GM18502 (cell line): ENCODE data around the gene USP48.

Source experiments
- ATAC-seq: cut with Tn5 transposase; IDR thresholded peaks from one replicate; pipeline ENCODE4 v1.9.1; 2021; ENCODE audit warnings: mild to moderate bottlenecking; ENCODE audit not compliant: unreplicated experiment, poor library complexity

The USP48 gene

DNA sequence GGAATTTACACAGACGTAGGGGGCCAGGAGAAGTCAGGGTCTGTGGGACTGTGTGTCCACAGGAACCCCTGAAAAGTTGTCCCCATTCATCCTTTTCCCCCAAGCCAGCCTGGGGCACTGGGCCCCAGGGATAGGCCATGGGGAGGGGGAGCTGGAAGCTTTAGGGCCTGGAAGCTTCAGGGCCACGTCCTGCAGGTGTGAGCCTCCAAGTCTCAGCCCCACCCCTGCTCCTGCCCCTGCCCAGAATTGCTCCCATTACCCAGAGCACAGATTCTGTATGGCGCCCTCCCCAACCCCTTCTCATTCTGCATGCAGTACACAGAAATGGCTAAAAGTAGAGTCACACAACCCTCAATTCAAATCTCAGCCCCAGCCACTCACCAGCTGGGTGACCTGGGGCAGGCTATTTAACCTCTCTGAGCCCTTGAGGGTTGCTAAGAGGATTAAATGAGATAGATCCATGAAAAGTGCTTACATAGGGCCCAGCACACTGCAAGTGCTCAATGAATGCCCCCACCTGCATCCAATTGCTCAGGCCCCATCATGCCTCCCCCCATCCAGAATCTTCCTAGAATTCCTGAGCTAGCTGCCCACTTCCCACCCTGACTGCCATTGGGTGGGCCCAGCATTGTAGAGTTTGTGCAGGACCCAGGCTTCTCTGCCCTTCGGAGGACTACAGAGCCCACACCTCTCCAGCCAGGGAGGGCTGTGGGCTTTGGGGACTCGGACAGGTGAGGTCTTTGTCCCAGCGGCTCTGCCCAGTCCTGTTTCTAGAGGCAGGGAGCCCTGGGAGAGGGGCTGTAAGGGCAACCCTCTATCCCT, 120.3 kb downstream of the USP48 start:
- ATAC-seq, result no peak

DNA sequence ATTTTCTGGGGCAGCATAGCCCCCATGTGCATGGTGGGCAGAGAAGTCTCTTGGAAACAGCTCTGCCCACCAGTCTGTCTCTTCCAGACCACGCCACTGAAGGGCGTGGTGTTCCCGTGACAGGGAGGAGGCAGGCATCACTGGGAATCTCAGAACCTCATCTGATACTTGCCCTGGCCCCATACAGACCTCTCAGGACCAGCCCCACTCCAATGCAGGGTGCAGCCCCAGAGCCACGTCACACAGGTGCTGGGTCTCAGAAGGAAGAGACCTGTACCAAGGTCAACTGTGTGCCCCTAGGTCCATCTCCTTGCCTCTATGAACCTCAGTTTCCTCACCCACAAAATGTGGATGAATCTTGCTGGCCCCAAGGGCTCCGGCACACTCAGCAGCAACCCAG, 121.1 kb downstream of the USP48 start:
- no peak for ATAC-seq

DNA sequence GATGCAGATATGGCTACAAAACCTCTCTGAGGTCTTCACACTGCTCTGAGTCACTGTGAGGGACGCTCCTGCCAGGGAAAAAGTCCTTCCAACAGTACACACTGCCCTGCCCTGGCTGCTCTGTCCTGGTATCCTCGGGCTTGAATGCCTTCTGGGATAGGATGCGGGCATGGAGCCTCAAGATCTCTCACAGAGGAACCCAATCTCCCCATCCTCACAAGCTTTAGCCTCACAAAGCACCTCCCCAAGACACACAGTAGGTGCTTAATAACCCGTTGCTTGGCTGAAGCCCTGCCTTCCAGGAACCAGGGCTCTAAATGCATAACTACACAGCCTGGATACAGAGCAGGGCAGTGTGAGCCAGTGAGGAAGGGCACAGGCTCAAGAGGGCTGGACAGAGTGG, 123.0 kb downstream of the USP48 start:
- ATAC-seq, result no peak

DNA sequence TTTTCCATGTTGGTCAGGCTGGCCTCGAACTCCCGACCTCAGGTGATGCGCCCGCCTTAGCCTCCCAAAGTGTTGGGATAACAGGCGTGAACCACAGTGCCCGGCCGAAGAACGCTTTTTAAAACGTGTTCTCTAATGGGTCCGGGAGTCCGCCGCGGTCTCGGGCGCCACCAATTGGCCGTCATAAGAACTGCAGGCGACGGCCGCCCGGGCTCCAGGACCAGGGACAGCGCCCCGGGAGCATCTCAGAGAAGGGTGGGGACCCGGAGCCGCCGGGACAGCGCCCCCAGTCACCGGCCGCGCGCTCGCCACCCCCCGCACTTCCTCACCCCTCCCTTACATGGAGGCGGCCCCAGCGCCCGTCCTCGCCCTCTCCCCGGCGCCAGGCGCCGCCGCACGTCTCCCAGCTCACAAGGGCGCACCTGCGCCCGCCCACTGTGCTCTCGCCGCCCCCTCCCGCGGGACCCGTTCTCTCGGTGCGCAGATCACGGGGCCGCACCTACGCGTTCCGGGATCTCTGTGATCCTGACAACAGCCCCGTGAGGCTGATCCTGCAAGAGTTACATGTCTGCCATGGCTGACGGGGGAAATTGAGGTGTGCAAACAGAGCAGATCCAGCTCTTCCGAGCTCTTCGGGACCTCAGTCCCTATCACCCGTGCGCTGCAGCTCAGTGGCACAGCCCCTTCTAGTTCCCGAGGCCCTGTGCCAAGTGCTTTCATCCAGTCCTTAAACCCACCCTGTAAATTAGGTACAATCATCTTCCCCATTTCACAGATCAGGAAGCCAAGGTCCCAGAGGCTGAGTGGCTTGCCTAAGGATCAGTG, 123.6 kb downstream of the USP48 start:
- ATAC-seq, result no peak

DNA sequence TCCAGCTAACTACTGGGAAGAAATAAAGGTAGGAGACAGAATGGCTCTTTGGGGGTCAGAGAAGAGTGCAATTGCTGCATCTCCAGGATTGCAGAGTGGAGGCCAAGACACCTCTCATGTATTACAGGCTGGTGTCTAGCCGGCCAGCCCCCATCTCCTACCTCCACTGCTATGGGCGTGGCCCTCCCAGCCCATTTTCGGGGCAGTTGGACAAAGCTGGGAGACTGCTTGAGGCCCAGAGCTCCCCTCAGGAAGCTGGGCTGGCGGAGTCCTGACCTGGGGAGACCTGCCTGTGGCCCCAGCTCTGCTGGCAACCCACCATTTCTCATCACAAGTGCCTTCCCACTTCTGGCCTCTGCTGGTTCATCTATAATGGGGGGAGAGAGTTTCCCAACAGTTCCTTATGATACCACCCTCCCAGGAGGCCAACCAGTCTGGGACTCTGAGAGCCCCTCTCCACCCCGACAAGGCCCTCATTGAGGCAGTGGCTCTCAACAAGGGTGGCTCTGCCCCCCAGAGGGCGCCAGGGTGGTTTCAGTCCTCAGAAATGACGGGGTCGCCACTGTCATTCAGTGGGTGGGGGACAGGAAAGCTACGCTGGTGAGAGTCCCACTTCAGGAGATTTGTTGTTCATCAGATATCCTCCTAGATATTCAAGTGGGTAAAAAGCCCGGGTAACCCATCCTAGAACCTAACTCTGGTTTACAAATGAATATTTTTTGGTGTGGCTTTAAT, 125.3 kb downstream of the USP48 start:
- no peak for ATAC-seq

DNA sequence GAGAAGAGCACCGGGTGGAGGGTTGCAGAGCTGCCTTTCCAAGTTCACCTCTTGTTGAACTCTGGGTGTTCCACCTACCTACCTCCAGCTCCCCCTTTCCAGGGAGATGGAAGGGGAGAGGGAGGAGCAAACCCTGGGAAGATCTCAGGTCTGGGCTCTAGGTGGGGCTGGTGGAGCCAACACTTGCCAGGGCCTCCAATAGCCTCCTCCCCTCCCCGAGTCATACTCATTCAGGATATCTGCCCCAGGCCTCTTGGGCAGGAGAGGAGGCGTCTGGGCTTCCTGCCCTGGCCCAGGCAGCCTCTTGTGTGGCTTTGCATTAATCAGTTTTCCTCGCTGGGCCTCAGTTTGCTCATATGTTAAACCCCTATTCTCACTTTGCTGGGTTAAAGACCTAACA, 127.2 kb downstream of the USP48 start:
- no peak for ATAC-seq

DNA sequence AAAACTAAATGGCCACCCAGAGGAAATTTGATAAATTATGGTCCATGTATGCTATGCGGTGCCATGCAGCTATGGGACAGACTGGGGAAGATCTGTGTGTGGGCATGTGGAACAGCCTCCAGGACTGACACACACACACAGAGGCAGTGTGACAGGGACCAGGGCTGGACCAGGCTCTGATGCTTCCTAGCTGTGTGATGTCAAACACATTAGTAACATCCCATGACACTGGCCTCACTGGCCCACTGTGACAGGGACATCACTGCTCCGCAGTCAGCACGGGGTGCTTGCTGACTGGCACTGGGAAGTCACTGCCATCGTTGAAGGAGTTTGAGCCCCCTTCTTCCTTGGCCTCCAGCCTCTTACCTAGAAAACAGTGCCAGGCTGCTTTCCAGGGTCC, 127.7 kb downstream of the USP48 start:
- ATAC-seq, result no peak

DNA sequence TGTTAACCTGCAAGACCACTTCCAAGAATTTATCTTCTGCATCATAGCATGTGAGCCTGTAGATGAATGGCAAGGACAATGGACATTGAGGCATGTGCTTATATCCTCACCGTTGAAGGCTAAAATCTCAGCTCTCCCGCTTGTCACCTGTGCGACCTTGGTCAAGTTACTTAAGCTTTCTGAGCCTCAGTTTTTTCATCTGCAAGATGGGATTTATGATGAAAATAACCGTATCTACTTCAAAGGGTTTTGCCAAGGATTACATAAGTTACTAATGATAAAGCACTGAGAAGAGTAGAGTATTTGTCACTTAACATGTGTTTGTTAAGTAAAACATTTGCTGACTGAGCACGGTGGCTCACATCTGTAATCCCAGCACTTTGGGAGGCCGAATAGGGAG, 128.7 kb downstream of the USP48 start:
- ATAC-seq, result no peak

DNA sequence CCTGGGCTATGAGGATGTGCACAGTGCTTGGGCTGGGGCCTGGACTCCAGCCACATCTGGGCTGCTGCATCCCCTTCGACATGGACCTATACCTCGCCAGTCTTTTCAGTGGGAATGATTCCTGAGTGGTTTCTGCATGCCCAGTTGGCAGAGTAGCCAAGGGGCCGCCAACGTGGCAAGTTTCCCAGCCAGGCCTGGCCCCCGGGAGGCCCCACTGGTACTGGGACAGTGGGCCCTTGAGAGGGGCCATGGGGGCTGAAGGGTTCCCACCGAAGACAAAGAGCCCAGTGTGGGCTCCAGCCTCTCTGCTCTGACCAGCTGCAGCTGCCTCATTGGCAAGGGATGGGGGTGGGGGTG, 129.2 kb downstream of the USP48 start:
- no peak for ATAC-seq

DNA sequence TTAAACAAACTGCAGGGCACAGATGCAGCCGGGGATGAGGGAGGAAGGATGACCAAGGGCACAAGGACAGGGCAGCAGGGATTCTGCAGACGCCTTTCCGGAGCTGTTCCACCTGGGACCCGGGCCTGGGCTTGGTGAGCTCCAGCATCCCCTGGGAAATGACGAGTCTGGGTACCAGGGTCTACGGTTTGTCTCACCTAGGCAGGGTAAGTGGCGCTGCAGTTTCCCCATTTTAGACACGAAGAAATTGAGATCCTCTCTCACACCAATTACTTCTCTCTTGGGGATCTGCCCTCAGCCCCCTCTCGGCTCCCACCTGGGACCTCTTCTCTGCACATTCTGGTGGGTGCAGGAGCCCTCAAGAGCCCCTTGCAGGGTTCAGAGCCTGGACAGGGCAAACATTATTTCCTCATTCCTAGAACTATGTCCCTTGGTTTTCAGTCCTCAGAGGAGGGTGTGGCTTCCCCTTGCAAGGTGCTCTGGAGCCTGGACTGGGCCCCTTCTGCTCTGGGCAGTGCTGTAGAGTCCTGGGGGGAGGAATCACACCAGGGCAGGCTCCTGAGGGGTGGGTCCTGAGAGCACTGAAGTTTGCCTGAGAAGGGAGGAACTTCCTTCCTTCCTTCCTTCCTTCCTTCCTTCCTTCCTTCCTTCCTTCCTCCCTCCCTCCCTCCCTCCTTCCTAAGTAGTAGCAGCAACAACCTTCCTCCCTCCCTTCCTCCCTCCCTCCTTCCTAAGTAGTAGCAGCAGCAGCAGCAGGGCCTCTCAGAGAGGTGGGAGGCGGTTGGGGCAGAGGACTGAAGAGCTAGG, 129.8 kb downstream of the USP48 start:
- no peak for ATAC-seq

DNA sequence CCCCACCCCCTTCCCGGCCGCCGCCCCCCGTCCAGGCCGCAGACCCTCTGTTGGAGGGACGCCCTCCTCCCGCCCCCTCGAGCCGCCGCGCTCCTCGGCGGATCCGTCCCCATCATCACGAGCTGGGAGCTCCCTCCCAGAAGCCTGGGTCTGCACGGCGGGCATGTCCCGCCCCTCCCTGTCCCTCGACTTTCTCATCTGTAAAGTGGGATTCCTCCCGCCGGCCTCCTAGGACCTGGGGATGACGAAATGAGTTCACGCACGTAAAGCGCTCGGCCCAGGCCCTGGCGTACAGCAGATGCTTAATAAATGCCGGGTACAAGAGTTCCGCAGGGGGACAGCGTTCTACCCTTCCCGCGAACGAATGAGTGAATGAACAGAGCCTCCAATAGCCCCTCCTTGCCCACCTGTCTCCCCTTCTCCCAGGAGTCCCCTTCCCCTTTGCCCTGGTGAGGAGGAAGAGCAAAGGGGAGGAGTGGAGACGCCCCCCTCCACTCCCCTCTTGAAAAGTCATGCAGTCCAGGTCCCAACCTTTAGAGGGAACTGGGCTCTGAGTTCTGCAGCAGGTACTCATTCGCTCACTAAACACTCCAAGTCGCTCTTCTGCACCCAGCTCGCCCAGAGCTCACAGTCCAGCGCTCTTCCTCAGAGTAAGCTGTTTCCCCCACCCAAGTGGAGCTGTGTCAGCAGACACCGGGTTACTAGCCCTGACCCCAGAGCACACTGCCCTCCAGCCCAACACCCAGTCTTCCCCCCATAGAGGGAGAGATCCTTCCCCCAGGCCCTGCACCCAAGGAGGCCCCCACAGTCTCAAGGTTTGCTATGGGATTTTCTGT, 130.6 kb downstream of the USP48 start:
- ATAC-seq, result no peak

DNA sequence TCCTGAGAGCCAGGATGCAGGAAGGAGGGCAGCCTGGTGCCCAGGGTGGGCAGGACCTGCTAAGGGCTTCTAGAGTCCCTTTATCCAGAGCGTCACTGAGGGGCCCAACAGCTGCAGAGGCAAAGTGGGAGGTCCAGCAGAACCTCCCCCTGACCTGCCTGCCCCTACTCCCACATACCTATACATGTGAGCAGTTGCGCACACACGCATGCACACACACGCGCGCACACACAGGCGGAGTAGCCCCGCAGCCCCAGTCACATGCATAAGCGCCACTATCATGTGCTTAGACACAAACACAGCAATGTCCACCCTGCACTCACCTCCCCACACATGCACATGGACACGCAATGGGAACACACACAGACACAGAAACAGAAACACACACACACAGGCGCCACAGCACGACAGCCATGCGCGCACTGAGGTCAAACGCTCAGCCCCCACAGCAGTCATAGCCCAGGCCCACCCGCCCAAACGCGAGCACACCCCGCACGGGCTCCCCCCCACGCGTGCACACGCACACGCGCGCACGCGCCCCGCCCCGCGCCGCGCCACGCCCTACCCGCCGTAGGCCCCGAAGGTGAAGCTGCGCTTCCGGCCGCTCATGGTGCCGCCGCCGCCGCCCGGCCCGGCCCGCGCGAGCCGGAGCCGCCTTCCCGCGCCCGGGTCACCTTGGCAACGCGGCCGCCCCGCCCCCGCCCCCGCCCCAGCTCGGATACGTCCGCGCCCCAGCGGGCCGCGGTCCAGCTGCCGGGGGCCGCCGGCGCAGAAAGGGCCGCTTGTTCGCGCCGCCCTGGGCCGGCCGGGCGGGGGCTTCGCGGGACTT, 131.5 kb downstream of the USP48 start:
- ATAC-seq, result no peak

DNA sequence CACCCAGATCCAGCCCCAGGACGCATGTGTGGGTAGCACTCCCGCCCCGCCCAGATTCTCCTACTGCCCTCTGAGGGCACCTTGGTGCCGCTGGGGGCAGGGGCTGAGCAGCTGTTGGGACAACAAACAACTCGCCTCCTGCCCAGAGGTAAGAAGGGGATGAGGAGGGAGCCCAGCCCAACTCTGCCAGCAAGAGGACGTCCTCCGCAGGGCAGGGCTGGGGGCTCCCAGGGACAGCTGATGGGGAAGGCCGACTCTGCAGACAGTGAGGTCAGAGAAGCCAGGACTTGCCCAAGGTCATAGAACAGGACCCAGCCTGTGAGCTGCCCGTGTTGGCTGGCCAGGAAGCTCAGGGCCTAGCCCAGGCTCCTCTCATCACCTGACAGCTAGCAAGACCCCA, 132.5 kb downstream of the USP48 start:
- ATAC-seq, result no peak

DNA sequence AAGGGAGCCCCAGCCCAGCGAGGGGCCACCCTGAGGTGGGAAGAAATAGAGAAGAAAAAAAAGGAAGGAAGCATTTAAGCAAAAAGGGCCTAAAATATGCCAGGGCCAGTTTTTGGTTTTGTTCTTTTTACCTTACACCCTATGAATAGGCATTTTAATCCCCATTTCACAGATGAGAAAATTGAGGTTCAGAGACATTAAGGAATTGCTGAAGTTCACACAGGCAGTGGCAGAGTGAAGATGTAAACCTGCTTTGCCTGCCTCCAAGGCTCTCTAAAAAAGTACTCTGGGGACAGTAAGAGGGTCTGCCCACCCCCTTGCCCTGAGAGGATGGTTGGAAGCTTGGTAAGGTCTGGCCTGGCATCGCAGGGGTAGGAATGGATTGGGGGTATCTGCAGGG, 133.6 kb downstream of the USP48 start:
- ATAC-seq, result no peak

DNA sequence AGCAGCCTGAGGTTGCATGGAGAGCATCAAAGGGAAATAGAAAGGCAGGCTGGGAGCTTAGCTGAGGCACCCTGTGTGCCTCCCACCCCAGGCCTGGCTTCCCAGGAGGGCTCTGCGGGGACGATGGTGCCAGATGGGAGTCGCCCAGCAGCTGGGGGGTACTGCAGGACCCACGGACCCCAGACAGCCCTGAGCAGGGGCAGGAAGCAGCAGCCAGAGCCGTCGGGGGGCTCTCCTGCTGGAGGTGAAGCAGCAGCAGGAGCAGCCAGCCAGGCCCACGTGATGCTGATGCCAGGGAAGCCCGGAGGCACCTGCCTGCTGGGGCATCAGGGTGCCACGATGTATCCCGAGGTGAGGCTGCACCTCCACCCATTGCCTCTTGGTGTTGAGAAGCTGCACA, 134.2 kb downstream of the USP48 start:
- ATAC-seq, result no peak

DNA sequence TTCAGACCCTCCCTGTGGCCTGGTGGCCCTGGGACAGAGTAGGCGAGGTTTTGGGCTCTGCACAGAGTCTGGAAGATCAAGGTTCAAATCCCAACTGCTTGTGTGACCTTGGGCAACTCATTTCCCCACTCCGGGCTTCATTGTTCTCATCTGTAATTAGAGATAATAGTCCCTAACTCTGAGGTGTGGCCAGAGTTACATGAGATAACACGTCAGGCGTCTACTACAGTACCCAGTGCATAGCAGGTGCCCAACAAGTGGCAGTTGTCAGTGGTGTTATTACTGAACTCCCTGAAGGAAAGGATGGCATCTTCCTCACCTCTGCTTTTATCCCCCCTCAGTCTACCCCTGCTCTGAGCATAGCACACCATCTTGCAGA, 134.6 kb downstream of the USP48 start:
- ATAC-seq, result no peak

DNA sequence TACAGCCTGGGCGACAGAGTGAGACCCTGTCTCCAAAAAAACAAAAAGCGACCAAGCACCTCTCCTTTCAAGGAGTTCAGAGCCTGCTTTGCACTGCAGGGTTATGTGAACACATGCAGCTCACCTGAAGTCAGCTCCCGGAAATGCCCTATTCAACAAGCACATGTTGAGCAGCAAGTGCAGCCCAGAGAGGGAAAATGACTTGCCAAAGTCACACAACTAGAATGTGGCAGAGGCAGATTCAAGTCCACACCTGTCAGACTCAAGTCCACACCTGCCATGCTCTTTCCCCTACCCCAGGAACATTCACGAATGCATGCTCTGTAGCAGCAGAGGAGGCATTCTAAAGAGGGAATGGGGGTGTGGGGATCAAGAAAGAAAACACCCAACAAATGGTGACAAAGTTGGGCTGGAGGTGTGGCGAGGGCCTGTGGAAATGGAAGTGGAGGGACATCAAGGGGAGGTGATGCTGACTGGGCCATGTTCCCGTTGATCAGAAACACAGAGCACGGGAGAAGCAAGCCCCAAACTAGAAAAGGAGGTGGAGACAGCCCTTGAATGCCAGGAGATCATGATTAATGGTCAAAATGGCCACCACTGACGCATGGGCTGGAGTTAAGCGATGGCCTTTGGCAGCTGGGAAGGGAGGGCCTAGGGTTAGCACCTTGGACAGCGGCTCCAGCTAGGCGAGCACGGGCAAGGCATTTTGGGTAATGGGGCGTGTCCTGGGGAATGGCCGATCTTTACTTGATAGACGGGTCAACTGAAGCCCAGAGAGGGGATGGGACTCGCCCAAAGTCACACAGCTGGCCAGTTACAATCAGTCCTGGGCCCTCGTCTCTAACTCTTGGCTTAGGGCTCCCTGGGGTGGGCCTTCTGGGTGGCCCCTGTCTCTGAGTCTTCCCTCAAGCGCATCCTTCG, 135.3 kb downstream of the USP48 start:
- ATAC-seq, result no peak

DNA sequence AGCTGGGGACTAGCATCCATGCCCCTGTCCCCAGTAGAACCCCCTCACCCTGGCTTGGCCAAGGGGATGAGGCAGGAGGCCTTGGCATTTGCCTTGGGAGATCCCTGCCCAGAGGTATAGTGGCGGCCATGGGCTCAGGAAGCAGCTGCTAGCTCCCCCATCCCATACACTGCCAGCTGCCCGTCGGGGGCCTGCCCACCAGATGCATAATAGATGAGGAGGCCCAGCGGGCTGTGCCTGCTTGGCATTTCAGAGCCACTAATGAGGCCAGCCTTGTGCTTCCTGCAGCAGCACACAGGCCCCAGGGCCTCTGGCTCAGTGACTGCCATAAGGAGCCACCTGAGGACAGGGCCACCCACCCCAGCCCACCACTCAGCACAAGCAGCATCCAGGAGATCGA, 137.4 kb downstream of the USP48 start:
- ATAC-seq, result no peak
